ENCODE measurements around the gene GMPR2. TPM values are rescaled to one million over a fixed set of nuclear protein-coding genes. Genes with fewer than 3 reads are reported as not detected.

The GMPR2 gene
- total and polyA plus RNA-seq, 2 of the 13 experiments (the other 11 are each of a cell fraction or from before 2014, with no cell fraction given) = 210 to 273 TPM

GRCh38 chr14:24211311-24211710, 21.4 kb upstream of the GMPR2 start:
- 99% methylated on average over 6 of the region's 6 CpGs for WGBS (ENCODE audit: low lambda C conversion rate)
- Histone ChIP-seq H3K79me2 (ENCODE audit: insufficient read depth, low read length) (peaks cover 2% of the 10 kb centered on the region), H3K4me1 (ENCODE audit: insufficient read depth, low read length) (peaks cover 37% of the 10 kb centered on the region), H2AFZ (ENCODE audit: low read length) (no peak overlapping the region), H3K4me2 (ENCODE audit: low read depth, low read length) (no peak overlapping the region), H3K36me3 (replicated peaks in 1 of 2; ENCODE audit: control insufficient read depth in 1 of 2, insufficient read depth in 2 of 2, low read length in 2 of 2) (peaks cover 34 to 47% of the 10 kb centered on the region in 2 experiments), H3K9me3 (ENCODE audit: low read length) (no peaks in the 10 kb centered on the region), H3K27ac (ENCODE audit: extremely low read length, insufficient read depth, low read length) (no peak overlapping the region), H4K20me1 (ENCODE audit: insufficient read depth, low read length) (no peaks in the 10 kb centered on the region), H3K4me3 (replicated peaks in 1 of 3; ENCODE audit: insufficient read depth in 1 of 3, low read depth in 2 of 3, low read length in 3 of 3) (no peak overlapping the region), H3K27me3 (ENCODE audit: control insufficient read depth in 1 of 2, insufficient read depth in 2 of 2, low read length in 2 of 2) (no peaks in the 10 kb centered on the region; a peak in 1 of 5 replicates), H3K9ac (ENCODE audit: insufficient read depth, low read depth, low read length) (no peak overlapping the region)
- TF ChIP-seq ARHGAP35 (CRISPR knock-in tag; IDR thresholded peaks at IDR 0.05; ENCODE audit: borderline replicate concordance) (0 out of 2 replicates have a peak, but pooled peaks have one; percentile 25), ZNF607 (CRISPR knock-in tag; IDR thresholded peaks at IDR 0.05; ENCODE audit: borderline replicate concordance) (0 out of 2 replicates have a peak, but pooled peaks have one; percentile 13), KDM4B (CRISPR knock-in tag; IDR thresholded peaks at IDR 0.05) (no peak), POLR2A (IDR thresholded peaks at IDR 0.05; ENCODE audit: insufficient read depth in 1 of 2, low read depth in 2 of 2, low read length in 2 of 2) (0 out of 4 replicates have a peak, but pooled peaks of 1 of the 2 experiments have one; percentile 26), POLR2G (IDR thresholded peaks at IDR 0.05; ENCODE audit: low read depth, low read length) (peak; percentile 59; the same call in 1 of the 2 replicates), RBFOX2 (IDR thresholded peaks at IDR 0.05; ENCODE audit: low read depth, low read length) (peak; percentile 40; the same call in 1 of the 2 replicates), ARNT2 (CRISPR knock-in tag; IDR thresholded peaks at IDR 0.05; ENCODE audit: low read depth) (0 out of 2 replicates have a peak, but pooled peaks have one; percentile 21), HIC2 (CRISPR knock-in tag; IDR thresholded peaks at IDR 0.05; ENCODE audit: low read depth) (0 out of 2 replicates have a peak, but pooled peaks have one; percentile 16), PHF8 (CRISPR knock-in tag; IDR thresholded peaks at IDR 0.05) (peak; percentile 23; the same call in 1 of the 2 replicates), CCDC6 (CRISPR knock-in tag; IDR thresholded peaks at IDR 0.05) (no peak)
- TF ChIP-seq, protein P1, sequence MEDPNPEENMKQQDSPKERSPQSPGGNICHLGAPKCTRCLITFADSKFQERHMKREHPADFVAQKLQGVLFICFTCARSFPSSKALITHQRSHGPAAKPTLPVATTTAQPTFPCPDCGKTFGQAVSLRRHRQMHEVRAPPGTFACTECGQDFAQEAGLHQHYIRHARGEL (CRISPR knock-in tag; IDR thresholded peaks at IDR 0.05) = 0 out of 2 replicates have a peak, but pooled peaks have one; percentile 36
- TF ChIP-seq, protein P2, sequence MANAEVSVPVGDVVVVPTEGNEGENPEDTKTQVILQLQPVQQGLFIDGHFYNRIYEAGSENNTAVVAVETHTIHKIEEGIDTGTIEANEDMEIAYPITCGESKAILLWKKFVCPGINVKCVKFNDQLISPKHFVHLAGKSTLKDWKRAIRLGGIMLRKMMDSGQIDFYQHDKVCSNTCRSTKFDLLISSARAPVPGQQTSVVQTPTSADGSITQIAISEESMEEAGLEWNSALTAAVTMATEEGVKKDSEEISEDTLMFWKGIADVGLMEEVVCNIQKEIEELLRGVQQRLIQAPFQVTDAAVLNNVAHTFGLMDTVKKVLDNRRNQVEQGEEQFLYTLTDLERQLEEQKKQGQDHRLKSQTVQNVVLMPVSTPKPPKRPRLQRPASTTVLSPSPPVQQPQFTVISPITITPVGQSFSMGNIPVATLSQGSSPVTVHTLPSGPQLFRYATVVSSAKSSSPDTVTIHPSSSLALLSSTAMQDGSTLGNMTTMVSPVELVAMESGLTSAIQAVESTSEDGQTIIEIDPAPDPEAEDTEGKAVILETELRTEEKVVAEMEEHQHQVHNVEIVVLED (CRISPR knock-in tag; IDR thresholded peaks at IDR 0.05; ENCODE audit: borderline replicate concordance) = no peak
- TF ChIP-seq, protein P3, sequence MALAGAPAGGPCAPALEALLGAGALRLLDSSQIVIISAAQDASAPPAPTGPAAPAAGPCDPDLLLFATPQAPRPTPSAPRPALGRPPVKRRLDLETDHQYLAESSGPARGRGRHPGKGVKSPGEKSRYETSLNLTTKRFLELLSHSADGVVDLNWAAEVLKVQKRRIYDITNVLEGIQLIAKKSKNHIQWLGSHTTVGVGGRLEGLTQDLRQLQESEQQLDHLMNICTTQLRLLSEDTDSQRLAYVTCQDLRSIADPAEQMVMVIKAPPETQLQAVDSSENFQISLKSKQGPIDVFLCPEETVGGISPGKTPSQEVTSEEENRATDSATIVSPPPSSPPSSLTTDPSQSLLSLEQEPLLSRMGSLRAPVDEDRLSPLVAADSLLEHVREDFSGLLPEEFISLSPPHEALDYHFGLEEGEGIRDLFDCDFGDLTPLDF (CRISPR knock-in tag; IDR thresholded peaks at IDR 0.05) = no peak
- POLR2A ChIA-PET = interaction anchor here (1.2 to 8.1 kb wide), 4 partner anchors 16 to 76 kb away, joined by 3 to 230 read pairs (median 110); partner anchors contain the start of genes IRF9, PSME1, TINF2 and TM9SF1
- no peak for FAIRE-seq
- in situ Hi-C loops (cut with HindIII; ENCODE audit: extremely low pct_ligation_motif_present, low pct_unique_long_range_greater_than_20kb) (no loop called here), intact Hi-C loops (cut with micrococcal nuclease; ENCODE audit: unreplicated experiment) (no loop called here)
- no peak for ATAC-seq
- no TSS peak for BruUV-seq (replicated peaks)
- CTCF ChIA-PET (ENCODE audit: low intra/inter-chr PET ratio, low total read pairs) = no interaction called here
- DNase-seq (ENCODE audit: low spot score) = no peak
